PFSK-1 (cell line): ENCODE measurements around the gene LPAR1.

Experiments used
- FOXP2 ChIP-seq: optimal IDR thresholded peaks from 2 replicates; pipeline ENCODE3; 2011; ENCODE audit warnings: borderline replicate concordance, control low read depth, inconsistent platforms; ENCODE audit not compliant: insufficient read depth; ENCODE audit errors: extremely low read length, extremely low read depth
- POLR2AphosphoS5 ChIP-seq: IDR thresholded peaks from 2 replicates; pipeline ENCODE4 v1.6.1; 2012; ENCODE audit warnings: low read depth, mild to moderate bottlenecking, control low read depth, low read length, moderate library complexity
- REST ChIP-seq, 2 experiments: IDR thresholded peaks; 2 replicates each; pipeline versions ENCODE4 v1.6.1 to v1.8.0; 2011 to 2012; ENCODE audit warnings: low read depth in 2 of 2, low read length in 2 of 2, control low read depth in 1 of 2, inconsistent platforms in 1 of 2, mild to moderate bottlenecking in 1 of 2, moderate library complexity in 1 of 2; ENCODE audit not compliant: insufficient read depth in 1 of 2
- SIN3A ChIP-seq: IDR thresholded peaks from 2 replicates; pipeline ENCODE4 v1.6.1; 2012; ENCODE audit warnings: mild to moderate bottlenecking, low read length, moderate library complexity, borderline replicate concordance; ENCODE audit not compliant: insufficient read depth
- TAF1 ChIP-seq: IDR thresholded peaks from 2 replicates; pipeline ENCODE4 v1.6.1; 2012; ENCODE audit warnings: low read length, control low read depth, borderline replicate concordance; ENCODE audit not compliant: insufficient read depth

LPAR1 gene

GRCh38 chr9:111051400-111051799 is 13.1 kb upstream of the LPAR1 start:
- TF ChIP-seq FOXP2 = no peak
- no peak for TF ChIP-seq POLR2AphosphoS5
- TF ChIP-seq REST (IDR thresholded peaks at IDR 0.05; ENCODE audit: insufficient read depth in 1 of 2, low read depth in 2 of 2, low read length in 2 of 2) = no peak
- TF ChIP-seq SIN3A = no peak

- TF ChIP-seq POLR2AphosphoS5 = no peak
- no peak for TF ChIP-seq TAF1
- TF ChIP-seq FOXP2 = no peak
- no peak for TF ChIP-seq REST (IDR thresholded peaks at IDR 0.05; ENCODE audit: insufficient read depth in 1 of 2, low read depth in 2 of 2, low read length in 2 of 2)
- no peak for TF ChIP-seq SIN3A
These were observed 12.5 kb upstream of the LPAR1 start for GRCh38 chr9:111050819-111051218.

- TF ChIP-seq TAF1 (no peak), POLR2AphosphoS5 (no peak), FOXP2 (no peak), SIN3A (no peak), REST (IDR thresholded peaks at IDR 0.05; ENCODE audit: insufficient read depth in 1 of 2, low read depth in 2 of 2, low read length in 2 of 2) (no peak)
These were observed 3.6 kb upstream of the LPAR1 start for GRCh38 chr9:111041902-111042301.

- TF ChIP-seq TAF1 (no peak), SIN3A (no peak), REST (IDR thresholded peaks at IDR 0.05; ENCODE audit: insufficient read depth in 1 of 2, low read depth in 2 of 2, low read length in 2 of 2) (no peak), POLR2AphosphoS5 (no peak), FOXP2 (no peak)
These were observed 2.2 kb upstream of the LPAR1 start for GRCh38 chr9:111040494-111040893.

- no peak for TF ChIP-seq SIN3A
- no peak for TF ChIP-seq TAF1
- TF ChIP-seq FOXP2 = no peak
- TF ChIP-seq REST (IDR thresholded peaks at IDR 0.05; ENCODE audit: insufficient read depth in 1 of 2, low read depth in 2 of 2, low read length in 2 of 2) = no peak
- no peak for TF ChIP-seq POLR2AphosphoS5
These were observed 1.1 kb upstream of the LPAR1 start for GRCh38 chr9:111039231-111039906.
